ENCODE measurements around the gene ACOX2.

- no peak for TF ChIP-seq CBX2 (IDR thresholded peaks at IDR 0.05; ENCODE audit: borderline replicate concordance, low read depth)
- no peak for TF ChIP-seq CHD4 (IDR thresholded peaks at IDR 0.05; ENCODE audit: borderline replicate concordance)
- TF ChIP-seq CTCF (IDR thresholded peaks at IDR 0.05), result no peak
- no peak for TF ChIP-seq USF2 (IDR thresholded peaks at IDR 0.05)
- no peak for TF ChIP-seq NR3C1 (IDR thresholded peaks at IDR 0.05)
- TF ChIP-seq EHF (CRISPR knock-in tag; IDR thresholded peaks at IDR 0.05), result no peak
- TF ChIP-seq EP300 (IDR thresholded peaks at IDR 0.05), result no peak
- TF ChIP-seq JUN (IDR thresholded peaks at IDR 0.05), result no peak
- no peak for TF ChIP-seq EHMT2 (IDR thresholded peaks at IDR 0.05; ENCODE audit: low read depth)
- TF ChIP-seq SREBF2 (IDR thresholded peaks at IDR 0.05), result no peak
- no peak for TF ChIP-seq FOSL2 (IDR thresholded peaks at IDR 0.05)
- TF ChIP-seq FOSL2 (CRISPR knock-in tag; IDR thresholded peaks at IDR 0.05), result no peak
- TF ChIP-seq E2F6 (IDR thresholded peaks at IDR 0.05; ENCODE audit: borderline replicate concordance, low read depth), result no peak
- no peak for TF ChIP-seq MYC (IDR thresholded peaks at IDR 0.05; ENCODE audit: borderline replicate concordance, low read length)
- no peak for TF ChIP-seq HDAC2 (IDR thresholded peaks at IDR 0.05)
These were observed 15.7 kb downstream of the ACOX2 start for GRCh38 chr3:58521336-58521670.
